ENCODE measurements around the gene BCAP31. TPM values are rescaled to one million over a fixed set of nuclear protein-coding genes. Genes with fewer than 3 reads are reported as not detected.

The BCAP31 gene
- total RNA-seq, 1 experiment from 2014 or later: 432 TPM

DNA sequence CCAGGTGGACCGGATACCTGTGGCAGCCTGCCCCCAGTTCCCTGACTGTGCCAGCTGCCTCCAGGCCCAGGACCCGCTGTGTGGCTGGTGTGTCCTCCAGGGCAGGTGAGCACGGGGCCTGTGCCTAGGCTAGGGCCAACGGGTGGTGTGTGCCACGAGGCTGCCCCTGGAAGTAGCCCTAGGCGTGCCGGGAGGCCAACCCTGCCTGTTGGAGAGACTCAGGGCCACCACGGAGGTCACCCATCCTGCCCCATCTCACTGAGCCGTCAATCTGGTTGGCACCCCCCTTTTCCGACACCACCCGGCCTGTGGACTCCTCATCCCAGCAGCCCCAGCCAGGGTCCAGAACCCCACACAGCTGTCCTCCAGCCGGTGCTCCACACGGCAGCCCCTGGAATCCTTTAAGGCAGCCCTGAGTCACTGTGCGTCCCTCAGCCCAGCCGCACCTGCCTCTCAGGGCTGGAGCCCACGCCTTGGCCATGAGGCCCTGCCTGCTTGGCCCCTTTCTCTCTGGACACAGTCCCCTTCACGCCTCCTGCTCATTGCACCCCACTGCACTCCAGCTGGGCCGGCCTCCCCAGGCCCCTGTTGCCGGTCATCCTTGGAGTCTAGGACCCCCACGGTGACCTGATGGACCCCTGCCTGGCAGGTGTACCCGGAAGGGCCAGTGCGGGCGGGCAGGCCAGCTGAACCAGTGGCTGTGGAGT, 45.1 kb upstream of the BCAP31 start:
- in situ Hi-C loops (cut with HindIII; ENCODE audit: low pct_unique_long_range_greater_than_20kb, low sequenced_read_pairs) (no loop called here), intact Hi-C loops (cut with micrococcal nuclease; ENCODE audit: unreplicated experiment) (loop anchor here (10.0 kb wide), 2 partner anchors 115 to 155 kb away; partner anchors contain the start of genes ARHGAP4 and L1CAM)
- Histone ChIP-seq H3K27ac (ENCODE audit: low read length) (no peak overlapping the region), H3K4me3 (ENCODE audit: low read depth in 2 of 2, low read length in 2 of 2) (no peak overlapping the region), H3K27me3 (ENCODE audit: control insufficient read depth, insufficient read depth, low read length) (no peaks in the 10 kb centered on the region), H3K4me1 (ENCODE audit: control insufficient read depth, insufficient read depth, low read length) (peaks cover 22% of the 10 kb centered on the region), H3K36me3 (ENCODE audit: control insufficient read depth, insufficient read depth, low read length) (no peaks in the 10 kb centered on the region), H3K9me3 (ENCODE audit: control insufficient read depth, insufficient read depth, low read depth, low read length) (no peaks in the 10 kb centered on the region)
- TF ChIP-seq TCF7L2 (IDR thresholded peaks at IDR 0.05; ENCODE audit: low read depth, low read length): no peak
- TF ChIP-seq, protein P1, sequence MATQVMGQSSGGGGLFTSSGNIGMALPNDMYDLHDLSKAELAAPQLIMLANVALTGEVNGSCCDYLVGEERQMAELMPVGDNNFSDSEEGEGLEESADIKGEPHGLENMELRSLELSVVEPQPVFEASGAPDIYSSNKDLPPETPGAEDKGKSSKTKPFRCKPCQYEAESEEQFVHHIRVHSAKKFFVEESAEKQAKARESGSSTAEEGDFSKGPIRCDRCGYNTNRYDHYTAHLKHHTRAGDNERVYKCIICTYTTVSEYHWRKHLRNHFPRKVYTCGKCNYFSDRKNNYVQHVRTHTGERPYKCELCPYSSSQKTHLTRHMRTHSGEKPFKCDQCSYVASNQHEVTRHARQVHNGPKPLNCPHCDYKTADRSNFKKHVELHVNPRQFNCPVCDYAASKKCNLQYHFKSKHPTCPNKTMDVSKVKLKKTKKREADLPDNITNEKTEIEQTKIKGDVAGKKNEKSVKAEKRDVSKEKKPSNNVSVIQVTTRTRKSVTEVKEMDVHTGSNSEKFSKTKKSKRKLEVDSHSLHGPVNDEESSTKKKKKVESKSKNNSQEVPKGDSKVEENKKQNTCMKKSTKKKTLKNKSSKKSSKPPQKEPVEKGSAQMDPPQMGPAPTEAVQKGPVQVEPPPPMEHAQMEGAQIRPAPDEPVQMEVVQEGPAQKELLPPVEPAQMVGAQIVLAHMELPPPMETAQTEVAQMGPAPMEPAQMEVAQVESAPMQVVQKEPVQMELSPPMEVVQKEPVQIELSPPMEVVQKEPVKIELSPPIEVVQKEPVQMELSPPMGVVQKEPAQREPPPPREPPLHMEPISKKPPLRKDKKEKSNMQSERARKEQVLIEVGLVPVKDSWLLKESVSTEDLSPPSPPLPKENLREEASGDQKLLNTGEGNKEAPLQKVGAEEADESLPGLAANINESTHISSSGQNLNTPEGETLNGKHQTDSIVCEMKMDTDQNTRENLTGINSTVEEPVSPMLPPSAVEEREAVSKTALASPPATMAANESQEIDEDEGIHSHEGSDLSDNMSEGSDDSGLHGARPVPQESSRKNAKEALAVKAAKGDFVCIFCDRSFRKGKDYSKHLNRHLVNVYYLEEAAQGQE (IDR thresholded peaks at IDR 0.05; ENCODE audit: insufficient read depth in 1 of 2, low read depth in 2 of 2, low read length in 1 of 2): no peak
- no peak for TF ChIP-seq SIN3A (IDR thresholded peaks at IDR 0.05; ENCODE audit: borderline replicate concordance, insufficient read depth, low read depth, low read length)
- TF ChIP-seq, protein P2, sequence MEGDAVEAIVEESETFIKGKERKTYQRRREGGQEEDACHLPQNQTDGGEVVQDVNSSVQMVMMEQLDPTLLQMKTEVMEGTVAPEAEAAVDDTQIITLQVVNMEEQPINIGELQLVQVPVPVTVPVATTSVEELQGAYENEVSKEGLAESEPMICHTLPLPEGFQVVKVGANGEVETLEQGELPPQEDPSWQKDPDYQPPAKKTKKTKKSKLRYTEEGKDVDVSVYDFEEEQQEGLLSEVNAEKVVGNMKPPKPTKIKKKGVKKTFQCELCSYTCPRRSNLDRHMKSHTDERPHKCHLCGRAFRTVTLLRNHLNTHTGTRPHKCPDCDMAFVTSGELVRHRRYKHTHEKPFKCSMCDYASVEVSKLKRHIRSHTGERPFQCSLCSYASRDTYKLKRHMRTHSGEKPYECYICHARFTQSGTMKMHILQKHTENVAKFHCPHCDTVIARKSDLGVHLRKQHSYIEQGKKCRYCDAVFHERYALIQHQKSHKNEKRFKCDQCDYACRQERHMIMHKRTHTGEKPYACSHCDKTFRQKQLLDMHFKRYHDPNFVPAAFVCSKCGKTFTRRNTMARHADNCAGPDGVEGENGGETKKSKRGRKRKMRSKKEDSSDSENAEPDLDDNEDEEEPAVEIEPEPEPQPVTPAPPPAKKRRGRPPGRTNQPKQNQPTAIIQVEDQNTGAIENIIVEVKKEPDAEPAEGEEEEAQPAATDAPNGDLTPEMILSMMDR (IDR thresholded peaks at IDR 0.05): no peak
- no peak for TF ChIP-seq POLR2AphosphoS5 (IDR thresholded peaks at IDR 0.05; ENCODE audit: low read depth, low read length)
- CTCF ChIA-PET: no interaction called here
- BruUV-seq (replicated peaks): no TSS peak
- POLR2A ChIA-PET: no interaction called here
- DNase-seq (ENCODE audit: low read depth, low spot score) (no peak), ATAC-seq (no peak)

DNA sequence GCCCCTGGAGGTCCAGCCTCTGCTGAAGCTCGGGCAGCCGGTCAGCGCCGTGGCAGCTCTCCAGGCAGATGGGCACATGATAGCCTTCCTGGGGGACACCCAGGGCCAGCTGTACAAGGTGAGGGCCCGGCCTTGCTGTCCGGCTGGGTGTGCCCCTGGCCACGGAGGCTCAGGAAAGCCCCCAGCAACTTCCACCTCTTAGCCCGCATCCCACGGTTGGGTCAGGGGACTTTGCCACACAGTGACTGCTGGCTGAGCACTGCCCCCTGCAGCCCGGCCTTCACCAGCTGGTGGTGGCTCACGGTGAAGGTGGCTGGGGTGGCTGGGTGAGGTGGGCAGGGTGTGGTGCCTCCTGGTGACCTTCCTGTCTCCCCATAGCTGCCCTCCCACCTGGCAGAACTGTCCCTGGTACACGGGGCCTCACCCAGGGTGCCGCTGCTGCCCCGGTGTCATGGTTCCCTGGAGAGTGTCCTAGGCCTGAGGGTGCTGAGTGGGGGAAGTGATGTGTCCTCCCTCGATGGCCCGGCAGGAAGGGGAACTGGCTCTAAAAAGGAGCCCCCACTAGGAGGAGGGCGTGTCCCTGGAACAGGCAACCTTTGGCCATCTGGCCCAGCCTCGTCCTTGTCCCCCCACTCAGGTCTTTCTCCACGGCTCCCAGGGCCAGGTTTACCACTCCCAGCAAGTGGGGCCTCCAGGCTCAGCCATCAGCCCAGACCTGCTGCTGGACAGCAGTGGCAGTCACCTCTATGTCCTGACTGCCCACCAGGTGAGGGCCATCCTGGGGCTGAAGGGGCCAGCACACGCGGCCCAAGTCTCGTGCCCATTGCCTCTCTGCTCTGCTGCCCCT, 44.3 kb upstream of the BCAP31 start:
- in situ Hi-C loops (cut with HindIII; ENCODE audit: low pct_unique_long_range_greater_than_20kb, low sequenced_read_pairs): no loop called here
- ChIA-PET CTCF (no interaction called here), POLR2A (no interaction called here)
- ATAC-seq: no peak
- intact Hi-C loops (cut with micrococcal nuclease; ENCODE audit: unreplicated experiment): loop anchor here (10.0 kb wide), 2 partner anchors 116 to 156 kb away; partner anchors contain the start of genes ARHGAP4 and L1CAM
- no peak overlapping the region for H3K4me3 ChIP-seq (ENCODE audit: low read depth in 2 of 2, low read length in 2 of 2)
- no peaks in the 10 kb centered on the region for H3K27me3 ChIP-seq (ENCODE audit: control insufficient read depth, insufficient read depth, low read length)
- no peak for DNase-seq (ENCODE audit: low read depth, low spot score)
- H3K27ac ChIP-seq (ENCODE audit: low read length): no peak overlapping the region
- TF ChIP-seq, protein P1 (IDR thresholded peaks at IDR 0.05; ENCODE audit: insufficient read depth in 1 of 2, low read depth in 2 of 2, low read length in 1 of 2): no peak
- peaks cover 25% of the 10 kb centered on the region for H3K4me1 ChIP-seq (ENCODE audit: control insufficient read depth, insufficient read depth, low read length)
- H3K9me3 ChIP-seq (ENCODE audit: control insufficient read depth, insufficient read depth, low read depth, low read length): no peaks in the 10 kb centered on the region
- H3K36me3 ChIP-seq (ENCODE audit: control insufficient read depth, insufficient read depth, low read length): no peaks in the 10 kb centered on the region
- BruUV-seq (replicated peaks): no TSS peak

Measured in Panc1 (cell line).